ENCODE data around the gene SGMS1.
A peak's percentile ranks its signal among the peaks of the same experiment; 100 is the strongest.

The SGMS1 gene

DNA sequence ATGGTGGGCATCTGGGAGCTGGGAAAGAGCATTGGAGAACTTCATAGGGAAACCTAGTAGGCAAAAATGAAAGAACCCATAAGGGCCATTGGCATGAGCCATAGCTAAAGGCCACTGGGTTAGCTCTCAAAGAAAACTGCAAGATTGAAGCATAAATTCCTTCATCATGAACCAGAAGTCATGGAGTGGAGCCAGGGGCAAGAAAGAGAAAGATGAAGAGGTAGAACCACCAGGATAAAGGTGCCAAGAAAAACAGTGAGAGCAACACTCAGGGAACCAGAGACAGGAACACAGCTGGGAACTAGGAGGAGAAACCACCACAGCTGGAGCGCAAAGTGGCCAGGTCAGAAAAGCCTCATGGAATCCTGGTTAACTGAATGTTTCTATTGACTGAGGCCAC is 11.5 kb upstream of the SGMS1 start:
- DNase-seq: no peak

DNA sequence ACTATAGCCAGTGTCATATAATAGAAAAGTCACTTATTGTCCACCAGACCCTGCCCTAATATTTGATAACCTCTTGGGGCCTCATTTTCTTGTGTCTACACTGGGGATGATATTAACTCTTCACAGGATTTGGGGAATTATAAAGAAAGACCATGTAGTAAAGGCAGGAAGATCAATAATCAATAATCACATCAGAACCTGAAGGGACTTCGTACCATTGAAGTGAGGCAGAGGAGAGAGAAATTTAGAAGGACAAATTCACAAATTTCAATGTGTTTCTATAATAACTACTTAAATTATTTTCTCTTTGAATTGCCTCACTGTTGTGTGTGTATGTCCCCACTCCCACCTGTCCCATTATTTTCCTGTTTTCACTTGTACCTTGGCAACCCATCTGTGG is 10.7 kb upstream of the SGMS1 start:
- DNase-seq: no peak

DNA sequence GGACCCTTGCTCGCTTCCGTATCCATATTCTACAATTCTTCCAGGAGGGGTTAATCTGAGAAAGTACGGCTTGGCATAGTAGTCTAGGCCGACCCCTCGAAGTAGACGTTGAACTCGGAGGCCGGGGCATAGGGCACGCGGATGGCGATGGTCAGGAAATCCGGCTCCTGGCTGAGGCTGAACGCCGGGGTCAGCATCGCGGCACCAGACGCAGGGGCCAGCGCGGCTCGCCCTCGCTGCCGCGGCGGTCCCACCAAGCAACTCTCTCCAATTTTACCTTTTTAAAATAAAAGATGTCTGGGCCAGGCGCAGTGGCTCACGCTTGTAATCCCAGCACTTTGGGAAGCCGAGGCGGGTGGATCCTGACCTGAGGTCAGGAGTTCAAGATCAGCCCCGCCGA is 7.3 kb upstream of the SGMS1 start:
- DNase-seq: no peak

DNA sequence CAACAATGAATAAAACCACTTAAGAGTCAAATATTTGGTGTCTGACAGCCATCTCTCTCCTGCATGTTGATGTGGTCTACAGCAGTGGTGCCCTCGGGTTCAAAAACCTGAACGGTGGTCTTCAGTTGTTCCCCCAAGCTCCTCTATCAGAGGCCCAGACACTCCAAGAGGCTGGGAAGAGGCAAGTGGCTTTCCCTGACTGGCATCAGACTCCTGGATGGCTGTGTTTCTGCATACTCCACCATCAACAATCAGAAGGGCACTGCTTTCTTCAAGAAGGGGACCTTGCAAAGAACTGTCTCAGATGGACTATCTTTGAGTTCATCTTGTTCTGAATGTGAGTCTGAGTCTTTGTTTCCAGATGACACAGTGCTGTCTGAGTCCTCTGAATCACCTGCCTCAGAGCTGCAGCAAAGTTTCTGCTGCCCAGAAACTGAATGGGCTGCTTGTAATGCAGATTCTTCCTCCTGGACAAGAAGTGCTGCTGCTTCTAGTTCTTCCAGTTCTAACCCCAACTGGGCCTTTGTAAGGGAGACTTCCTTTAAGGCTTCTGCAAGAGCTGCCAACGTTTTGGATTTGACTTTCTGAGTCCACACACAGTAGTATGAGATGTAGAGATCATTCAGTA is 5.9 kb upstream of the SGMS1 start:
- DNase-seq: peak; percentile 61

DNA sequence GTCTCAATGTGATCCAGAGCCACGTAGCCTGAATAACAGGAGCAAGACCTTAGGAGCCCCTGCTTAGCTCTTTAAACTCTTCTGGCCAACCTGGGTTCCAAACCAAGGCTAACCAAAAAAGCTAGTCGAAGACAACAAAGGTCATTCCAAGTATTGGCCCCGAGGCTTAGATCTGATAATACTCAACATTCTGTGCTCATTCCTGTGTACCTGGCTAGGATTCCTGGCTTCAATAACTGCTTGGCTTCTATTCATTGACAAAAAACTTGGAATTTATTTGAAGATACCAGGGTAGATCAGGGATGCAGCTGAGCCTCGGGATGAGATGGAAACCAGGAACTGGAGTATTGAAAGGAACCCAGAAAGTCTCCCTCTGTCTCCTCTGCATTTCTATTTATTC is 4.1 kb upstream of the SGMS1 start:
- DNase-seq: no peak

DNA sequence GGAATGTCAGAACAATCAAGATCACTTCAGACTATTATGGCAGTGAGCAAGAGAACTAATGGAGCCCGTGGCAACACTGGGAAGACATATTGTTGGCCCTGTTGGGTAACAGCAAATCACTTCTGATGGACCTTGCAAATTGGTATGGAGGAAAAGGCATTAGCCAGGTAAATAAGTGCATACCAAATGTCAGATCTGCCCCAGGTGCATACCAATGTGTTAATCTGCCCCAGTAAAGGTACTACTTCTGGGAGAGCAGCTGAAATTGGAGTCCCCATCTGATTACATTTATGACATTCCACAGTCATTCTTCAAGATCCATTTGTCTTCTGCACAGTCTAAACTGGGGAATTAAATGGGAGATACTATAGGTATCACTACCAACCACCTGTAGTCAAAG is 3.7 kb upstream of the SGMS1 start:
- no peak for DNase-seq

DNA sequence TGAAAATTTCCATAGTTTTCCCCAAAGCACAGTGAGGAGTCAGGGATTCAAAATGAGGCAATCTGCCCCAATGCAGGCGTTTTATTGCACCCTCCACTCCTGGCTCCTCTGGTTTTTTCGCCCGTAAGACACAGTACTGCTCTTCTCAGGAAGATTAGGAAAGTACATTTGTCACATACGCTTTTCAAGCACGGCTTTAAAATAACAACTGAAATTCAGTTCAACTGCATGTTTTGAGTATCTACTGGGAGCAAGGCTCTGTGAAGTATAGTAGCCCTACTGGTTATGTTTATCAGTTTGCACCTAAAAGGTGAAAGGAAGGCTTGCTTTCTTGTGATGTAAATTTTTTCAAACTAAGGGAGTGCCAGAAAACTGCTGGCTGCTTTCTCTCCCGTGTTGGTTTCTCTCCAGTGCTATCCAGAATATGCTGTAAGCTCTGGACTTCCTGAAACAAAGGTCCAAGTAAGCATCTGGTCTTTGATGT is 1.9 kb upstream of the SGMS1 start:
- DNase-seq: no peak

DNA sequence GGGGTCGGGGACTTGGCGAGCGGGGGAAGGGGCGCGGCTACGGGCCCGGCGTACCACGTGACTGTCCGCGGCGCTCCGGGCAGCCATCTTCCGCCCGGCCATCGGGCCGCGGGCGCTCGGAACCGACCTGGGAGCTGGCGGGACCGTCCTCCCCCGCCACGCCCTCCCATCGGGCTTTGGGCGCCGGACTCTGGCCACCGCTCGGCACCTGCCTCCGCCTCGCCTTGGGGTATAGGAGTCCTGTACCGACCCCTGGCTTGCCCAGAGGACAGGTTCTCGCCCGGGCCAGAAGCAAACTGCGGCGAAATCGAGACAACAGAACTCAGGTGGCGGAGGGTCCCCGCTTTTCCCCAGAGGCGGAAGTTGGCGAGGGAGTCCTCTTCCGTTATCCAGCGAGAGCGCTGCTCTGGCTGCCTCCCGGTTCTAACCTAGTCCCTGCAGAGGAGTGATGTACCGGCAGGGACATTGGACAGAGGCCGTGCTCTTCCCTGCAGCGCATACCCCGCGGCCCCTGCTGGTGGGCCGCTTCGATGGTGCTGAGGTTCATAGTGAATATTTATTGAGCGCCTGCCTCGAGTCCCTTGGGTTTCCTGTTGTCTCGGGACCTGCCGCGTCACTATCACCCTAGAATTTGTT is 1.2 kb upstream of the SGMS1 start:
- peak; percentile 84 for DNase-seq

DNA sequence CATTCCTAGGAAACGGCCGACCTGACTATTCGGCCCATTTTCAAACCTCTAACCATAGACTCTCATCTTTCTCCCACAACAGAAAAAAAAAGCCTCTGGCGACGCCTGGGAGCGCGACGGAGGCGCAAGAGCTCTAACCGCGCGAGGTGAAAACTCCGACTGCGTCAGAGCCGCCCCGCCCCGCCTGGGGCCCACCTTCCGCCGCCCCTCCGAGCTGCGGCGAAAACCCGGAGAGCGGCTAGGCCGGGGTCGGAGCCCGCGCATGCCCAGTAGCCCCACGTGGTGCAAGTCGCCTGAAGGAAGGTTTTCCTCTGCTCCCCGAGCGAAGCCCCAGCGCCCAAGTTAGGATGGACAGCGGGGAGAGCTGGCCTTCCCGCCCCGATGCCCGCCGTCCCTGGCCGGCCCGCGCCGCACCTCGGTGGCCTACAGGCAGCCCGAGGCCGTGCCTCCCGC is 683 bp upstream of the SGMS1 start:
- peak; percentile 98 for DNase-seq

DNA sequence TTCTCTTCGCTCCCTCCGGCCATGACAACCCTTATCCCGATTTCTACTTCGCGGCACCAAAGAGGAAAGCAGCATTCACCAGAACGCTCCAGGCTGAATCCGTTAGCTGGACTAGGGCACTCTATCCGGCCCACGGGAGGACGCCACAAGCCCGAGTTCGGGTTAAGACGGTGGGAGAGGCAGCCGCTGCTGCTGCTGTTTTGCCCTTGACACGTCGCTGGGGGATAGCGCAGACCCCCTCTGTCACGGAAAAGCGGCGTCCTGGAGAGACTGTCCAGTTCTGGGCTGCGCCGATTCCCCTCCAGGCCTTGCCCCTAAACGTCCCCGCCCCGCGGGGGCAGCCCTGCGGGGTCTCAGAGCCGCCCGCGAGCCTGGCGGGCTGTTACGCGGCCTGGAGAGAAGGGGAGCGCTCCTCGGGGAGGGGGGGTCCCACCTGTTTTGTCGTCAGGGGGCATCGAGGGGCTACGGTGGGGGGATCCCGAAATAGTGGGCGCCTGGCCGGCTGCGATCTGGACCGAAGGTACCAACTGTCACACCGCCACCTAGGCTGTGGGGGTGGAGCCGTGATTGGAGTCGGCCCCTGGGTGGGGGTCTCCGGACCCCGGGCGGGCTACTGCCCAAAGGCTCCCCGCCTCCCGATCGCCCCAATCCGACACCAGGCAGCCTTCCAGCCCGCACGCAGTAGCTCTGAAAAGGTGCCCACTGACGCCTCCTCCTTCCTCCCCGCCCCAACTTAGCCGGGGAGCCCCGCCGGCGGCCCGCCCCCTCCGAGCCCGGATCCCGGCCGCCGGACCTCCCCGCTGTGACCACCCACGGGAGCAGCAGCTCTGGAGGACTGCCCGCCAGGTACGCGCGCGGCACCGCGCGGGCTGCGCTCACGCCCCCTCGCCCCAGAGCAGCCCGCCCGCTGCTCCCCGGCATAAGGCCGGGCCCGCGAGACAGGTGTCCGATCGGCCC is 772 bp downstream of the SGMS1 start:
- DNase-seq: peak; percentile 75

DNA sequence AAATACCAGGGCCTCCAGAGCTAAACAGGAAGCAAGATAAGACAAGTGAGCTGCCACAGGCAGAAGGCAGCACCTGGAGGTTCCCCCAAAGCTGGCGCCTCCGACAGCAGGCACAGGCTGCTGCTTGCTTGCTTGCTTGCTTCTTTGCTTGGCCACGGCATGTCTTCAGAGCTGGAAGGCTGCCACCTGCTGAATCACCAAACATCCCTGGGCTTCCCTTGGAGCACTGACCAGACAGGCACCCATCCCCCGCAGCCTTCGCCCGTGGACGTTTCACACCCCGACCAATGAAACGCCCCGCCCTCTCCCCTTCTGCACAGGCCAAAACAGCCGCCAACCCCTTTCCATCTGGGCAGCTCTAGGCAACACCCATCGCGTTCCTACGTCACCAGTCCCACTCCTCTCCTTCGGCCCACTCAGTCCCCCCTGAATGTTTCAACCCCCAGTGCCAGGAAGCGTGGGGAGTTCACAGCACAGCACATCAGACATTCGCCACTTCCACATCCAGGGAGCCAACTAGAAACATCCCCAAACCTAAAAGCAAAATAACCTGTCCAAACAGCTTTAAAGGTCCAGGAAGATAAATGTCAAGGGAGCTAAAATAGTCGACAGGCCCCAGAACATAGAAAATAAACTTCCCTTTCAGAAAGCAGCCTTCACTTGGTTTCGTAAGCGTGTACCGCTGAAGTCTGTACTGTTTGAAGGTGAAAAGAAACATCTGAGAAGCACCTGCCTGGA is 1.6 kb downstream of the SGMS1 start:
- DNase-seq: peak; percentile 71

DNA sequence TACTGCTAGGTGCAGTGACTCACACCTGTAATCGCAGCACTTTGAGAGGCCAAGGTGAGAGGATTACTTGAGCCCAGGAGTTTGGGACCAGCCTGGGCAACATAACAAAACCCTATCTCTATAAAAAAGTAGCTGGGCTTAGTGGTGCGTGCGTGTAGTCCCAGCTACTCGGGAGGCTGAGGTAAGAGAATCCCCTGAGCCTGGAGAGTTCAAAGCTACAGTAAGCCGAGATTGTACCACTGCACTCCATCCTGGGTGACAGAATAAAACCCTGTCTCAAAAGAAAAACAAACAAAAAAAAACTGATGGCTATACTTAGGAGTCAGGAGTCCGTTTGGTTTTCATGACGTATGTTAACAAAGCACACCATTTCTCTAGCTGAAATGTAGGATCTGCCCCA is 2.9 kb downstream of the SGMS1 start:
- no peak for DNase-seq

DNA sequence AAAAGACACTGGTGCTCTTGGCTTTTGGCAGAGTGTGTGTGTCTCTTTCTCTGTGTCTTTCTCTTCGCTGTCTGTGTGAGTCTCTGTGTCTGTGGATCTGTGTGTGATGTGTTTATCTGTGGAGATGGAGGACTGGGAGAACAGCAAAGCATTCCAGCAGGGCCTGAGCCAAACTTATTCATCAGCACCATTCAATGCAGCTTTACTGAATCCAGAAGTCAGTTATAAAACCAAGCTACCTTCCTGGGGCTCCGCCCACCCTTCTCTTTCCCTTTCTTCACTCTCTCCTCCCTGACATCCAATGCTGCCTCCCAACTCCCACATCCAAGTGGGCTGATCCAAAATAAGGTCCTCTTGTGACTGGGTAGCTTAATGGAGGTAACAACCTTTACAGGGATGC is 3.9 kb downstream of the SGMS1 start:
- DNase-seq: no peak

DNA sequence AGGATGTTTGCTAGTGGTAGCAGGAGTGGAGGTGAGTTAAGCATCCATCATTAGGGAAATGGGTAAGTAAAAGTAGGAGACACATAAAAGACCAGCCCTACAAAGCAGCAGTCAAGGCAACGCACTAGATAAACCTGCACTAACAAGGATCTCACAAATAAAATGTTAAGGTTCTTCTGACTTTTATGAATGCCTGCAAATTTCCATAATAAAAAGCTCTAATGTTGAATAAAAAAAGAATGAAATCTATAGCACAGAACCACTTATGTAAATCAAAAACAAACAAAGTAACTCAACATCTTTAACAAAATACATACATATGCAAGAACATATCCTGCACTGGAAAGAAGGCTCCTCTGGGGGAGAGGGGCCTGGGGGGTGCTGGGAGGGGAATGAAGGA is 4.6 kb downstream of the SGMS1 start:
- DNase-seq: no peak

DNA sequence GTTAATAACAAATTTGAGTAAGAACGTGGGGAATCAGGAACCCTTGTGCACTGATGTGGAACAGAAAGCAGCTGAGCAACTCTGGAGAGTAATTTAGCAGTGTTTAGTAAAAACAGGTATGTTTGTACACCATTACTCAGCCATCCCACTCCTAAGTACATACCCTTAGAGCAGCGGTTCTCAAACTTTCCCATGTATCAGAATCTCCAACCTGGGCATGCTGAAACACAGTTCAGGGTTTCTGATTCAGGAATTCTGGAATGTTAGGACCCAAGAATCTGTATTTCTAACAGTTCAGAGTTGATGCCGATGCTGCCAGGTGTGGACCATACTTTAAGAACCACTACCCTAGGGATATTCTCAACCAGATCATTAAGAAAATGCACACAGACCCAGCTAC is 5.1 kb downstream of the SGMS1 start:
- no peak for DNase-seq

DNA sequence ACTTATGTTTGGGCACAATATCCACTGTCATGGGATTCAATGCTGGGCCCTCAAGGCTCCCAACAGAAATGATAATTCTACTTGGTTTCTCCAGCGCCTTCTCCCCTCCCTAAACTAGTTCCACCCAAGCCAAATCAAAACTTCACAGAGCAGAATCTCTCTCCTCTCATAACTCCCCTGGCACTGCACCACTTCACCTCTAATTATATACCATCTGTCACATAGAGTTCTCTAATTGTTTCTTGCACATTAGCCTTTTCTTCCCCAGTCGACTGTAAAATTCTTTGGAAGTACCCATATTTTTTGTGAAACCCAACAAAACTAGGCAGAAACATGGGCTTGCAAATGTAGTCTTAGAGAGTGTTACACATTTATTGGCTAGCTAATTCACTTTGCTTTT is 8.1 kb downstream of the SGMS1 start:
- no peak for DNase-seq

DNA sequence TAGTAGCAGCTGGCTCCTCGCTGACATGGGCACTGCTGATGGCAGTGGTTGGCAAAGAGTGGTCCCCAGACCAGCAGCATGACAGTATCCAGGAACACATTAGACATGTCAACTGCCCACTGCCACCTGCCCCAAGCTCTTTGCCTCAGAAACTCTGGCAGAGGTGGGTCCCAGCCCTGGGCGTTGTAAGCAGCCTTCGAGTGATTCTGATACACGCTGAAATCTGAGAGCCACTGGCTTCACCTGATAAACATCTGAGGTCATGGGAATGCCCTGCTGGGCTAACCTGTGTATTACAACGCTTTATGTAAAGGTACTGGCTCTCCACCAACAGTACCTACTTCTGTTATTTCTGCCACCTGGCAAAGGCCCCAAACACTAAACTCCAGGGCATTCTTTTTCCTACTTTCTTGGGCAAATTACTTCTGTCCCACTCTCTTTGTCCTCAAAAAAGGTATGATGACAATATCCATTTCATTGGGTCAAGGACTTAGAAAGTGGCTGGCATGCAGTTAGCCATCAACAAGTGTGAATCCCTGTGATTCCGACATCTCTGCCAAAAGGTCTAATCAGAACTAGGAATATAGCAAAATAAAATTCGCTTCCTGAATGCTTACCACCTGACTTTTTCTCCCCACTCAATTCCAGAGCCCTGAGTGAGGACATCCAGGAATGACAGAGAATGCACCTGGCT is 9.2 kb downstream of the SGMS1 start:
- no peak for DNase-seq

DNA sequence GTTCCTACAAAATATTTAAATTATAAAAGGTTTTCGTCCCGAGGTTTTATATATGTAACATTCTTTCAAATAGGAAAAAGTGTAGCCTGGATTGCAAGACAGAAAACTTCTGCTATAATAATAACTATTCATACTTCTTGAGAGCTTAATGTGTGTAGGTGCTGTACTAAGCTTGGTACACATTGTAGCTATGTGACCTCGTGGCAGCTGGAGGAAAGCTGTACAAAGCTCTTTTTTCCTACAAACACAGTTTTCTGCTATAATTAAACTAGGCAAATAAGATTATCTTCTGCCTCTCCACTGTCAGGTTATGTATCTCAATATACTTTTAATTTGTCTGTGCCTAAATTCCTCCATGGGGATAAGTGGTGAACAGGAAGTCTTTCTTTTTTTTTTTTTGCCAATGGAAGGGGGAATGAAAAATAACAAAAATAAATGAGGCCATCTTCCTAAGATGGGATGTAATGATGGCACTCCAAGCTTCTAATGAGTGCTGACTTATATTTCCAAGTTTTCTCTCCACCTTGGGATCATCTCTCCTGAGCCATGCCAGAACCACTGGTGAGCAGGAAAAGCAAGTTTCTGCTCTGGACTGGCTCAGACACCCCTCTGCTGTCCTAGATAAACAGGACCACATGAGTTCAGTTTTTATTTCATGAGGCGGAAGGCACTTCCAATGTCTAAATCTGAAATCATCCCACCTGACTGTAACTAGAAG is 9.9 kb downstream of the SGMS1 start:
- no peak for DNase-seq

DNA sequence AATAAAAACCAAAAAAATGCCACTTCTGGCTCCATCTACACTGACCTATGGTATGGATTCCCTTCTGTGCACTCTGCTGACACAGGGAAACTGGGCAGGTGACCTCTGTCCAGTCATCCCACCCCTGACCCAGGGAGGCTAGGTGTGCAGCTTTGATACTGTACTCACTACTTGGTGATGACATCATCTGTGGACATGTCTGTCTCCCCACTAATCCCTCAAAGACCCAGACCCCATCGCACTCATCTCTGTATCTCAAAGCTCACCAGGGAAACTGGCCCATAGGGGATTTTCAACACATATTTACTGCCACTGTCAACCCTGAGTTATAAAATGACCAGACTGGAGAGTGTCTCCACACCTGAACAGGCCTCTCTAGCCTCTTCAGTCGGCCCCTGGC is 10.6 kb downstream of the SGMS1 start:
- no peak for DNase-seq

DNA sequence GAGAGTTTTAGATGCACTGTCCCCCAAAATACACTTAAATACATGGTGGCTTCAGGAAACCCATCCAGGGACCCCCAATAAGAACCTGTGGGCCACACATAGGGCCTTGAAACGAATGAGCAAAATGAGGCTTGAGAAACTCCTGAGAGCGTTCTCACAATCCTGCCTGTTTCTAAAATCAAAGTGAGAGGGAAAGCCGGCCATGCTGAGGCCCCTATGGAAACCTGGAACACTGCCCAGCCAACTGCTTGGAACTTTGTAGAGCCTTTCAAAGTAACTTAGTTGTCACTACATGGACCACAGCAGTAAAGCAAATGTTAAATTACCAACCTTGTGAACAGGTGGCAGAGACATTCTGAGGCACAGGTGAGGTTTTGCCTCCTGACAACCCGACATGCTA is 13.4 kb downstream of the SGMS1 start:
- no peak for DNase-seq

DNA sequence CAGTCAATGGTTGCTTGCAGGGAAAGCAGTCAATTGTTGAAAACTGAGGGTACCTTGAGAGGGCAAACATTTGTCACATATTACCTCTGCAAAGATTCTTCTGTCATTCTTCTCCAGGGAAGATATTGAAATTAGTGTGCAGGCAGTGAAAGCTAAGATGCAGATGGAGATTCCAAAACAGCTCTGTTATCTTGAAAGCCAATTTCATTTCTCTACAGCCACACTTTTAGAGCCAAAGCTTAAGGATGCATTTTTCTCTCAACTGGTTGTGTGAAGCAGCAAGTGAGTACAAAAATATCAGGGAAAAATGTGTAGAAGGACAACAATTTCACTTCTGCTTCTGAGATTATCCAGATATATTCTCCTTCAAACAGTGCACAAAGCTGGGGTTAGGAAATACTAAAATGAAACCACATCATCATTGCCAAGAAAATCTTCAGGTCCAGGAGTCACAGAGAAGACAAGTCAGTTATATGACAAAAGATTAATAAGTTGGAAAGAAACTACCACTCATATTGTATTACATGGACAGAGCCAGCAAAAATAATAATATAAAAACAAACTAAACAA is 16.3 kb downstream of the SGMS1 start:
- no peak for DNase-seq

DNA sequence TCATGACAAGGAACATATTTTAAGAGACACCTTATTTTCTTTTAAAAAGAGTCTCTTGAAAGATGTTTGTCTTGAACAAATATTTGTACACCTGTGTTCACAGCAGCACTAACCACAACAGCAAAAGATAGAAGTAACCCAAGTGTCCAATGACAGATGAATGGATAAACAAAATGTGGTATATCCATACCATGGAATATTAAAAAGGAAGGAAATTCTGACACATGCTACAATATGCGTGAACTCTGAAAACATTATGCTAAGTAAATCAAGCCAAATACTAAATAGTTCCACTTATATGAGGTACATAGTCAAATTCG is 17.8 kb downstream of the SGMS1 start:
- DNase-seq: no peak
